HG02571 (cell line): ENCODE measurements around the gene AMELX.

Source experiments
- ATAC-seq: cut with Tn5 transposase; IDR thresholded peaks from one replicate; pipeline ENCODE4 v1.9.1; 2021; ENCODE audit warnings: mild to moderate bottlenecking, moderate library complexity; ENCODE audit not compliant: unreplicated experiment

Gene AMELX

GRCh38 chrX:11293113-11293512 lies at the start of gene AMELX:
Gene AMELX (plus strand): TSS chrX:11293413. CDS start chrX:11294789, 1,376 bp downstream.
- no peak for ATAC-seq

DNA sequence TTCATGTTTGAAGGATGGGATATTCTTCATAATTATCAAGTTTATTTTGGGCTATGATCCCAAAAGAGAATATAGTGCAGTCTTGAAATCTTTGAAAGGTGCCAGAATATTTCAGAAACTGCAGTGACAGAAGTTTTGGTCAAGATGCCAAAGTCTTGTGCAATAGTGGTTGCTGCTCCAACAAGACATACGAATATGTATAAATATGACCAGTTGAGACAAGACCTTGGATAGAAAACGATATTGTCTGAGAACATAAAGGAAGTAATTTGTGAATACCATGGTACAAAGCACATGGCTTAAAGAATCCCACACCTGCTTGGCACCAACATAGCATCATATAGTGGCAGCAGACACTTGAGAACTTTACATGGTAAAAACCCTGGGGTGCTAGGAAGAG lies 48.6 kb upstream of the AMELX start:
- no peak for ATAC-seq

DNA sequence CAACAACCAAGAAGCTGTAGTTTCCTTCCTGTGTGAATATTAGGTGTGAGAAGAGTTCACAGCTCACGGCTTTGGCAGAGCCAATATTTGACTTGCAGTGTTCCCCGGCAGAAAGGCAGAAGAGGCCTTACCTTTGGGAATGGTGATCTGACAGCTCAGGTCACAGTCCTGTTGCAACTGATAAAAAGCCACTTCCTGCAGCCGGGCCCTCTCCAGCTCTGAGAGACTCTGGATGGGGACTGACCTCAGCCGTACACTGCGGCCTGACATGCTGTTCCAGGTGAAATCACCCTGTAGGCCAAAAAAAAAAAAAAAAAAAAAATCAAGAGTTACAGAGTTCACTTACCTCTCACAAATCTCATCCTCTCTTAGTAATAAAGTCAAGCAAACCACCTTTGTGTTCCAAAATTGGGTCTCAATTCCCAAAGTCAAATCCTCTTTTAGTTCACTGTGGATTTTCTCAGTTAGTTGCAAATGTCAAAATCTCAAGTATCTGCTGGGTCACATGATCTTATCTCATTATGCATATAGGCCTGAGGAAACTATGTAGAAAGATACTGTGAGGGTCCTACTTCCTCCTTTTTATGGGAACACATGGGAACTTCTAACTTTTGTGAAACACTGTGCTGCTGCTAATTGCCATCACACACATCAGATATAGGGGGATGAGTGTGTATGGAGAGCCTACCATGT lies 38.6 kb upstream of the AMELX start:
- no peak for ATAC-seq

- ATAC-seq: no peak
Measured at GRCh38 chrX:11257290-11257689, 35.9 kb upstream of the AMELX start.

DNA sequence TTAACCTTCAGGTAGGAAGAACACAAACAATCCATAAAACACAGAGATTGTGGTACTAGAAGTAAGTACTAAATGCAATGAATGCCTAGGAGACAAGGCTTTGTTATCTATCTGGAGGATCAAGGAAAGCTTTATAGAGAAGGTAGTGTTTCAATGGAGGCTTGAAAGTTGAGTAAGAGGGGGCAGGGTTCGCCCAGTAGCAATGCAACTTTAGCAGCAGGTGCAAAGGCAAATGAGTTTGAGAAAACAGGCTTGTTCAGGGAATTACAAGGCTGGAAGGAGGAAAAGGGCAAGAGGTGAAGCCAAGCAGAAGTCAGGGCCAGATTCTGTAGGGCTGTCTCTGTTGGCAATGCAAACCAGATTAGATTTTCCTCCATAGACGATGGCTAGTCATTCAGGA lies 35.5 kb upstream of the AMELX start:
- ATAC-seq: no peak

DNA sequence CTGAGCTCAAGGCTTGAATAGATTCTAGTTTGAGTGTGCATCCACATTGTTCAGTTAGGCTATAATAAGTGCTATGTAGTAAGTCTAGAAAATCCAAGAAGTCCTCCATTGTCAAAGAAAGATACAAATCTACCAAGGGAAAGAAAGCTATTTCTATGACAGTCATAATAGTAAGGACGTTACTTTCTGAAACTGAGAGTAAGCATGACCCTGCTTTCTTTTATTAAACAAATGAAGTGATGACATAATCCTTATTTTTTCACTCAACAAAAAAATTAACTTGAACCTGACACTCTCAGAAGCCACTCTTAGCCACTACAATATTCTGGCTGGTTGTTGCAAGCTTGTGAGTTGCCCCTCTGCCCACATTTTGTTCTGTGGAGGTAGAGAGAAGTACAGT lies 33.8 kb upstream of the AMELX start:
- ATAC-seq: no peak

DNA sequence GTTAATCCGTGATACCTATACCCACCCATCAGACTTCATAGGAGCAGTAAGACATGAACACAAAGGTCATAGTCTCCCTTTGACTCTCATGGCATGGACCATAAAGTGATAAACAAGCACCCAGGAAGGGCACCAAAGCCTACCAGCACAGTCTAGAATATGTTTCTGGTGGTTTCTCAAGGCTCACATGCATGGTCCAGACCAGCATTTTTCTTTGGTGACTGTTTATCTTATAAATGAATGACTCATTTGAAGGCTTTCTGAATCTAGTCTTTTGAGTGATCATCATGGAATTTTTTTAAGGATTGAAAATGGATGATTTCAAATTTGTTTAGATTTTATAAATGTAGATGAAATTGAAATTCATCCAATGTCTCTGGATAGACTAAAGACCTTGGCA lies 32.0 kb upstream of the AMELX start:
- no peak for ATAC-seq

DNA sequence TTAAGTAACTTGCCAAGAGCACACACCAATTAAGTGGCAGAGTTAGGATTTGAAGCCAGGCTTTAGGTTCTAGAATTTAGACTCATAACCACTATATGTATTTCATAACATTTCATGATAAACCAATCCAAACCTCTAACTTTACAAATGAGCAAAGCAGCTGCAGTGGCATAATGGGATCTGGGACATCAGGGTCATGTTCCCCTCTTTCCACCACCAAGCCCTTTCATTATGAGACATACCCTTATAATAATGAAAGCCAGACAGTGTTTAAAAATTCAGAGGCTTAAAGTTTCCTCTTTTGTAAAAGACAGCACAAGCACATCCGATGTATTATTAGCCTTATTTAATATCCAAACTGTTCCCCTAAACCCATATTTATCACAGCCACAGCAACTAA lies 28.3 kb upstream of the AMELX start:
- ATAC-seq: no peak

- ATAC-seq: no peak
Measured at GRCh38 chrX:11265352-11265751, 27.9 kb upstream of the AMELX start.

GRCh38 chrX:11266573-11267003 lies 26.6 kb upstream of the AMELX start:
- no peak for ATAC-seq

GRCh38 chrX:11267425-11267824 lies 25.8 kb upstream of the AMELX start:
- ATAC-seq: no peak

GRCh38 chrX:11269006-11269405 lies 24.2 kb upstream of the AMELX start:
- ATAC-seq: no peak

GRCh38 chrX:11269996-11270395 lies 23.2 kb upstream of the AMELX start:
- no peak for ATAC-seq

GRCh38 chrX:11272290-11272689 lies 20.9 kb upstream of the AMELX start:
- ATAC-seq: no peak

- no peak for ATAC-seq
Measured at GRCh38 chrX:11272863-11273262, 20.4 kb upstream of the AMELX start.

DNA sequence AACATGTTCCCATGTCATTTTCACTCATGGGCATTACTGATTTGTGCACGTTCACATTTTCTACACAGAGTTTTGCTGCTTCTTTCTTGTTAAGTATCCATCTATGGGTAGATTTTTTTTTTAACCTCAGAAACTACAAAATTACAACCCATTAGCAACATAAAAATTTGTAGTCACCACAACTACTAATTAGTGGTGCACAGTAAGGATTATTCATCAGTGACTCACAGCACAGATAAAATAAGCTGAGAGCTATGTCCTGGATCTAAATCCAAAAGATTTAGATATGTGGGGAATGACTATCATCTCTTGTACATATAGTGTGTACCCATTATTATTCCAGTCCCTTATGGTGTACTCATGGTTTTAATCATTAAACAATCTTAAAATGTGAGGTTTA lies 19.7 kb upstream of the AMELX start:
- no peak for ATAC-seq

- no peak for ATAC-seq
Measured at GRCh38 chrX:11282043-11282442, 11.2 kb upstream of the AMELX start.

- no peak for ATAC-seq
Measured at GRCh38 chrX:11285651-11286050, 7.6 kb upstream of the AMELX start.

DNA sequence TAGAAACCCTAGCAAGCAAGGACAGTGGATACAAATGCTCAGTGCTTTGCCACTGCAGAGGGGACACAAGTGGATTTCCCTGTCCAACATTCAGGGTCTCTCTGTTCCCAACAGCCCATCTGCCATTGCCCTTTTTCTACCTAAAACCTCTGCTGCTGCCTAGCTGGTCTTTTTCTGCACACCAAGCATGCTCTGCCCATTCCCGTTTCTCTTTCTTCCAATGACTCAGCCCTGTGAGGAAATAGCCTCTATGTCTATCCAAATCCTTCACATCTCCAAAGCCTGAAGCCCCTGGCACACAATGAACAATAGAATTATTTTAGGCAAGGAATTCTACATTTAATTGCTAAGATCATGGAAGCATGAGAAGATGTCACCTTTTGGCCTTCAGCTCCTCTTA lies 5.7 kb upstream of the AMELX start:
- ATAC-seq: no peak

DNA sequence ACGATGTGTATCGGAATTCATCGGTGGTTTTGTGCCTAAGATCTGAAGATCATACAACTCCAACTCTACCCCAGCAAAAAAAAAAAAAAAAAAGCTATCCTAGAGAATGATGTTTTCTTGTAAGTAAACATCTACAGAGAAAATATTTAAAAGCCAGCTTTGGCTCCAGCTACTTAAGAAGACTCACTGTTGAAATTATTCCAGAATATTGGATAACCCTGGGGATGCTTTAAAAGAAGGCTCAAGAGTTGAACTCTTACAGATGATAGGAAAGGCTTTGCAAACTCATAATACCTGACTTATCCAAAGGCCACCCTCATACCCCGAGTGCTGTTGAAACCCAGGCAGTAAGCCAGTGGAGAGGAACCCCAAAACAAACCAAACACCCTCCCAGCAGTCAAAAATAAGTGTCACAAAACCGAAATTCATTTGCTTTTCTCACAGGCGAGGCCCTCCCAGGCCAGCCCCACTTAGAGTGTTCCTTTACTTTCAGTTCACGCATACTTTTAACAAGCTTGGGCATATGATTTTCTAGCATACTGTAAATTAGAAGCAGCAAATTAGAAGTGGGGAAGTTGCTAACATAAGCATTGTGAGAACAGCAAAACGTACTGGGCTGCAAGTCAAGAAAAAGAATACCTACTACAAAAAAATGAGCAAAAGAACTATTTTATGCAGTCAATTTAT lies 2.7 kb upstream of the AMELX start:
- ATAC-seq: no peak

GRCh38 chrX:11296051-11296450 lies 2.8 kb downstream of the AMELX start:
- no peak for ATAC-seq

DNA sequence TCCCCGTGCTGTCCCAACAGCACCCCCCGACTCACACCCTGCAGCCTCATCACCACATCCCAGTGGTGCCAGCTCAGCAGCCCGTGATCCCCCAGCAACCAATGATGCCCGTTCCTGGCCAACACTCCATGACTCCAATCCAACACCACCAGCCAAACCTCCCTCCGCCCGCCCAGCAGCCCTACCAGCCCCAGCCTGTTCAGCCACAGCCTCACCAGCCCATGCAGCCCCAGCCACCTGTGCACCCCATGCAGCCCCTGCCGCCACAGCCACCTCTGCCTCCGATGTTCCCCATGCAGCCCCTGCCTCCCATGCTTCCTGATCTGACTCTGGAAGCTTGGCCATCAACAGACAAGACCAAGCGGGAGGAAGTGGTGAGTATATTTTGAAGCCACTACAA lies 5.4 kb downstream of the AMELX start:
- ATAC-seq: no peak

DNA sequence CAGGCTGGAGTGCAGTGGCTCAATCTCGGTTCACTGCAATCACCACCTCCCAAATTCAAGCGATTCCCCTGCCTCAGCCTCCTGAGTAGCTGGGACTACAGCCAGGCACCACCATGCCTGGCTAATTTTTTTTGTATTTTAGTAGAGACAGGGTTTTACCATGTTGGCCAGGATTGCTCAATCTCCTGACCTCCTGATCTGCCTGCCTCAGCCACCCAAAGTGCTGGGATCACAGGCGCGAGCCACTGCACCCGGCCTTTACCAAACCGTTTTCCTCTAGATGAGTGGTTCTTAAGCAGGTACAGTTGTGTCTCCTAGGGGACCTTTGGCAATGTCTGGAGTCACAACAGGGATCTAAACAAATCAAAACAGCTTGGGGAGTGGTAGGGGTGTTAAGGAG lies 11.6 kb downstream of the AMELX start:
- no peak for ATAC-seq
